DOHH2 (cell line): Measurements from ENCODE around the gene CSGALNACT2.

Experiments
- H3F3A ChIP-seq: fragments of 200-600 bp; sonication (generic), shearing (Covaris generic); 2 replicates; pipeline ENCODE4 v1.6.0; 2016; ENCODE audit warnings: antibody characterized with exemption, mild to moderate bottlenecking; ENCODE audit not compliant: control insufficient read depth, insufficient read depth
- H3K27ac ChIP-seq: fragments of 200-600 bp; sonication (generic); 2 replicates; pipeline ENCODE4 v1.5.1; 2014; ENCODE audit warnings: low read depth, mild to moderate bottlenecking, low read length, moderate library complexity
- H3K27me3 ChIP-seq: fragments of 200-600 bp; sonication (generic); 2 replicates; pipeline ENCODE4 v1.6.1; 2014; ENCODE audit warnings: mild to moderate bottlenecking, low read length, mixed read lengths; ENCODE audit not compliant: control insufficient read depth
- H3K36me3 ChIP-seq: fragments of 200-600 bp; sonication (generic); 2 replicates; pipeline ENCODE4 v1.6.1; 2014; ENCODE audit warnings: mild to moderate bottlenecking, low read length, moderate library complexity, mixed read lengths; ENCODE audit not compliant: control insufficient read depth
- H3K4me1 ChIP-seq: fragments of 200-600 bp; sonication (generic); 2 replicates; pipeline ENCODE4 v1.6.1; 2014; ENCODE audit warnings: mild to moderate bottlenecking, low read length, mixed read lengths; ENCODE audit not compliant: control insufficient read depth
- H3K4me2 ChIP-seq: fragments of 200-600 bp; sonication (generic); 2 replicates; pipeline ENCODE4 v1.6.0; 2014; ENCODE audit warnings: mild to moderate bottlenecking, low read length, moderate library complexity
- H3K4me3 ChIP-seq: fragments of 200-600 bp; sonication (generic); 2 replicates; pipeline ENCODE4 v1.5.1; 2014; ENCODE audit warnings: mild to moderate bottlenecking, low read length, mixed read lengths
- H3K79me2 ChIP-seq: fragments of 200-600 bp; sonication (generic); 2 replicates; pipeline ENCODE4 v1.6.1; 2014; ENCODE audit warnings: mild to moderate bottlenecking, low read length, mixed read lengths; ENCODE audit not compliant: control insufficient read depth
- H3K9me2 ChIP-seq: fragments of 200-600 bp; sonication (generic); replicated peaks from 2 replicates; pipeline ENCODE4 v1.6.1; 2014; ENCODE audit warnings: mild to moderate bottlenecking, low read length, mixed read lengths; ENCODE audit not compliant: control insufficient read depth
- H3K9me3 ChIP-seq: fragments of 200-600 bp; sonication (generic); 2 replicates; pipeline ENCODE4 v1.6.1; 2014; ENCODE audit warnings: antibody characterized with exemption, low read length, mixed read lengths; ENCODE audit not compliant: control insufficient read depth, insufficient read depth
- H4K20me1 ChIP-seq: fragments of 200-600 bp; sonication (generic); 2 replicates; pipeline ENCODE4 v1.6.0; 2014; ENCODE audit warnings: low read depth, mild to moderate bottlenecking, antibody characterized with exemption, low read length, moderate library complexity; ENCODE audit not compliant: control insufficient read depth, insufficient read depth
- CTCF ChIP-seq: fragments of 200-600 bp; sonication (generic); IDR thresholded peaks from one replicate; pipeline ENCODE4 v1.5.1; 2014; ENCODE audit warnings: antibody characterized with exemption, mild to moderate bottlenecking, low read depth, low read length; ENCODE audit not compliant: poor library complexity, severe bottlenecking
- EZH2phosphoT487 ChIP-seq: fragments of 200-600 bp; sonication (generic); IDR thresholded peaks from 2 replicates; pipeline ENCODE4 v1.6.1; 2017; ENCODE audit warnings: borderline replicate concordance, mild to moderate bottlenecking, antibody characterized with exemption, low read length, moderate library complexity, mixed read lengths

The CSGALNACT2 gene

DNA sequence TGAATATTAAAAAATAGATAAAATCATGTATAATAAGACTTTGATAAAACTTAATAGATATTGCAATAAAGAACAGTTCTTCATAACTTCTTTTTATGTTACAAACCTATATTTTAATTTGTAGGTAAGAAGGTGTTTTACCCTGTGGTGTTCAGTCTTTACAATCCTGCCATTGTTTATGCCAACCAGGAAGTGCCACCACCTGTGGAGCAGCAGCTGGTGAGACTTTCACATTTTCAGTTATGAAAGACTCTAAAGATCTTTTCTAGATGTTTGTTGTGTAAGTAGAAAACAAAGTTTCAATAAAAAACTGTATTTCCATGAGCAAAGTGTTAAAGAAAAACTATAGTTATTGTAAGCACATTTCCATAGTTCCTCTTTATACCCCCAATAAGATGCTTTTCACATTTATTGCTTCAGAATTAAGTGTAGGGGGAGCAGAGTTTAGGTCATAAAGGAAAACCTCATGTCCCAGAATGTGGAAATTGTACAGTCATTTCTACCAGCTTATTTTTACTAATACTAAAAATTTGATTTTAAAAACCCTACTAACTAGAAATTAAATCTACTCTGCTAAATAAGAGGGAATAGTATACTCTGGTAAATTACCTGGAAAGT is 28.7 kb downstream of the CSGALNACT2 start:
- no peaks in the 10 kb centered on the region for H4K20me1 ChIP-seq
- no peaks in the 10 kb centered on the region for H3K9me2 ChIP-seq
- H3K79me2 ChIP-seq: no peaks in the 10 kb centered on the region
- H3K27ac ChIP-seq: no peak overlapping the region
- no peaks in the 10 kb centered on the region for H3F3A ChIP-seq
- no peaks in the 10 kb centered on the region for H3K27me3 ChIP-seq
- H3K36me3 ChIP-seq: peaks cover 4% of the 10 kb centered on the region; the same call in 1 of the 2 replicates
- TF ChIP-seq CTCF (no peak), EZH2phosphoT487 (no peak)
- H3K4me2 ChIP-seq: no peak overlapping the region
- H3K4me3 ChIP-seq: no peak overlapping the region
- H3K4me1 ChIP-seq: no peaks in the 10 kb centered on the region
- H3K9me3 ChIP-seq: no peaks in the 10 kb centered on the region

DNA sequence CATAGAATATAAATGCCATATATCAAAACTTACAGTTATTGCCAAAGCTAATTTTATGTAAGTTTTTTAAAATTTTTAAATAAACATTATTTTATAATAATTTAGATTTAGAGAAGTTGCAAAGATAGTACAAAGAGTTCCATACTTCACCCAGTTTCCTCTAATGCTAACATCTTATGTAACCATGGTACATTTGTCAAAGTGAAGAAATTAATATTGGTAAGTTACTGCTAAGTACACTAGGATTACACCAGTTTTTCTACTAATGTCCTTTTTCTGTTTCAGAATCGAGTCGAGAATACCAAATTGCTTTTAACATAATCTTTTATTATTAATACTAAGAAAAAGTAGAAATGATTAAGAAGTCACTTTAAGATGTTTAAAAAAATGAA is 29.2 kb downstream of the CSGALNACT2 start:
- Histone ChIP-seq H3K27ac (no peak overlapping the region), H3K27me3 (no peaks in the 10 kb centered on the region), H3K36me3 (peaks cover 4% of the 10 kb centered on the region; the same call in 1 of the 2 replicates)

GRCh38 chr10:43170491-43170890 is 32.2 kb downstream of the CSGALNACT2 start:
- no peaks in the 10 kb centered on the region for H3K4me1 ChIP-seq

More for the DNA sequence above, 29.2 kb downstream of the CSGALNACT2 start:
- Histone ChIP-seq H4K20me1 (no peaks in the 10 kb centered on the region), H3K4me2 (no peak overlapping the region), H3K9me2 (no peaks in the 10 kb centered on the region), H3K4me3 (no peak overlapping the region), H3K4me1 (no peaks in the 10 kb centered on the region), H3K9me3 (no peaks in the 10 kb centered on the region), H3F3A (no peaks in the 10 kb centered on the region), H3K79me2 (no peaks in the 10 kb centered on the region)
- no peak for TF ChIP-seq EZH2phosphoT487
- TF ChIP-seq CTCF: no peak

More at GRCh38 chr10:43170491-43170890, 32.2 kb downstream of the CSGALNACT2 start:
- Histone ChIP-seq H4K20me1 (no peaks in the 10 kb centered on the region), H3K4me2 (no peak overlapping the region), H3K27me3 (no peaks in the 10 kb centered on the region), H3K36me3 (no peaks in the 10 kb centered on the region; the same call in 1 of the 2 replicates), H3K9me3 (no peaks in the 10 kb centered on the region), H3K4me3 (no peak overlapping the region), H3K27ac (no peak overlapping the region), H3K9me2 (no peaks in the 10 kb centered on the region), H3K79me2 (no peaks in the 10 kb centered on the region), H3F3A (no peaks in the 10 kb centered on the region)
- TF ChIP-seq CTCF (no peak), EZH2phosphoT487 (no peak)
